Heart left ventricle (tissue), 13 donors: ENCODE measurements around the gene BPHL.

Experiments
- POLR2A ChIP-seq, 2 donors: fragments of 450-650 bp; IDR thresholded peaks; one replicate each; pipeline ENCODE4 v1.6.1; 2017; ENCODE audit warnings: antibody characterized with exemption in 2 of 2, mild to moderate bottlenecking in 2 of 2, moderate library complexity in 2 of 2
- TF ChIP-seq, protein P1 (sequence below), 12 donors: fragments of 200-600 bp; sonication (generic) in 4 of 12; IDR thresholded peaks; one replicate each; pipeline versions ENCODE4 v1.5.0 to v1.8.0; 2018 to 2022; ENCODE audit warnings: antibody characterized with exemption in 12 of 12, mild to moderate bottlenecking in 5 of 12
- donor health status: ischemic (EF 13 %, LVEDD 7.1; RV severe dilation, severe dysfunction).
- donor health status: DM: no; HTN: yes; CAD: no.
- donor health status: DM: no; HTN: no; CAD: no.
- donor health status: ischemic (EF 25% LVEDD 6.9; RV normal size, moderate dysfunction).
- donor health status: ischemic (EF 25% LVEDD 5.7; RV mildly dilated, moderate dysfunction).
- donor health status: ischemic (EF 35%, LVEDD 5.7; RV mildly dilated, moderate dysfunction).
- donor health status: nonischemic (EF 11% LVEDD 7.7; RV severe dilation, severe dysfunction).
- donor health status: DM: yes; HTN: yes; CAD: no.
- donor health status: PGD.
- donor health status: ischemic (EF 29% LVEDD 5.4; RV normal size, mild dysfunction).
- donor health status: nonischemic (EF 23%, LVEDD 6.1; RV moderate dilation, normal function).

DNA sequence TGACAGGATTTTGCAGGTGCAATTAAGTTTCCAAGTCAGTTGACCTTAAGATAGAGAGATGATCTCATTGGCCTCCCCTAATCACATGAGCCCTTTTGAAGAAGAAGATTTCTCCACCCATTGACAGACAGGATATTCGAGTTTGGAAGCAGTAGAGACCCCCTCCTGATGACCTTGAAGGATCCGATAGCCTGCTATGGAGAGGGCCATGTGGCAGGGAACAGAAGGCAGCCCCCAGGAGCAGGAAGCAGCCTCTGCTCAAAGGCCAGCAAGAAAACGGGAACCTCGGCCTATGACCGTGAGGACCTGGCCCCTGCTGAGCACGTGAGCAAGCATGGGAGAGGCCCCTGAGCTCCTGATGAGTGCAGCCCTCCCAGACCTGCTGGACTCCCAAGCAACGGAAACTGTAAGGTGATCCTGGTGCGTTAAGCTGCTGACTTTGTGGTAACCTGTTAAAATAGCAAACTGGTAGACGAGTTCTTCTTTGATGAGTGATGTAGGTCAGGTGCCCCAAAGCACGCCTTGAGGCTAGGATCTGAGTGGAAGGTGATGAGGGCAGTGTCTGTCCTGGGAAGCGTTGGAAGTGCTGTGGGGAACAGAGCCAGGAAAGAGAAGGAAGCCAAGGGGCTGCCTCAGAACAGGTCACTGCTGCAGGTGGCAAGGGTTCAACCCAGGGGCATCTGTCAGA lies 57.3 kb downstream of the BPHL start:
- TF ChIP-seq, protein P1, sequence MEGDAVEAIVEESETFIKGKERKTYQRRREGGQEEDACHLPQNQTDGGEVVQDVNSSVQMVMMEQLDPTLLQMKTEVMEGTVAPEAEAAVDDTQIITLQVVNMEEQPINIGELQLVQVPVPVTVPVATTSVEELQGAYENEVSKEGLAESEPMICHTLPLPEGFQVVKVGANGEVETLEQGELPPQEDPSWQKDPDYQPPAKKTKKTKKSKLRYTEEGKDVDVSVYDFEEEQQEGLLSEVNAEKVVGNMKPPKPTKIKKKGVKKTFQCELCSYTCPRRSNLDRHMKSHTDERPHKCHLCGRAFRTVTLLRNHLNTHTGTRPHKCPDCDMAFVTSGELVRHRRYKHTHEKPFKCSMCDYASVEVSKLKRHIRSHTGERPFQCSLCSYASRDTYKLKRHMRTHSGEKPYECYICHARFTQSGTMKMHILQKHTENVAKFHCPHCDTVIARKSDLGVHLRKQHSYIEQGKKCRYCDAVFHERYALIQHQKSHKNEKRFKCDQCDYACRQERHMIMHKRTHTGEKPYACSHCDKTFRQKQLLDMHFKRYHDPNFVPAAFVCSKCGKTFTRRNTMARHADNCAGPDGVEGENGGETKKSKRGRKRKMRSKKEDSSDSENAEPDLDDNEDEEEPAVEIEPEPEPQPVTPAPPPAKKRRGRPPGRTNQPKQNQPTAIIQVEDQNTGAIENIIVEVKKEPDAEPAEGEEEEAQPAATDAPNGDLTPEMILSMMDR (IDR thresholded peaks at IDR 0.05), result no peak
- TF ChIP-seq POLR2A (IDR thresholded peaks at IDR 0.05), result no peak
